ENCODE measurements around the gene SPRYD3. TPM values are rescaled to one million over a fixed set of nuclear protein-coding genes. Genes with fewer than 3 reads are reported as not detected.

Gene SPRYD3
- total and polyA plus RNA-seq, 2 experiments from 2014 or later, result 4.3 to 5.4 TPM

GRCh38 chr12:53078425-53079225, 565 bp downstream of the SPRYD3 start:
- Histone ChIP-seq H3K27ac (ENCODE audit: low read depth) (peak overlapping the region; percentile 81), H3K9me2 (ENCODE audit: insufficient read depth) (no peaks in the 10 kb centered on the region), H3K27me3 (ENCODE audit: insufficient read depth) (peaks cover 29% of the 10 kb centered on the region), H4K20me1 (replicated peaks; ENCODE audit: insufficient read depth) (no peaks in the 10 kb centered on the region), H3K4me2 (peak overlapping the region; percentile 88), H2AFZ (peak overlapping the region; percentile 96), H3K4me1 (ENCODE audit: insufficient read depth) (peaks cover 8% of the 10 kb centered on the region), H3K4me3 (peak overlapping the region; percentile 91), H3K36me3 (ENCODE audit: insufficient read depth) (no peaks in the 10 kb centered on the region), H3K79me2 (replicated peaks; ENCODE audit: insufficient read depth) (no peaks in the 10 kb centered on the region), H3F3A (replicated peaks; ENCODE audit: low read depth) (peaks cover 16% of the 10 kb centered on the region; the same call in 1 of the 2 replicates)
- DNase-seq (ENCODE audit: low spot score) (peak; percentile 72), ATAC-seq (peak; percentile 46)
- H3K27me3 Mint-ChIP-seq (ENCODE audit: insufficient read depth, low read depth, poor library complexity), result peaks cover 18% of the 10 kb centered on the region
- H3K9me3 Mint-ChIP-seq, result no peaks in the 10 kb centered on the region
- TF ChIP-seq CTCF (conservative IDR thresholded peaks at IDR 0.05; ENCODE audit: low read depth in 2 of 2), result no peak
- TF ChIP-seq STAT1 (IDR thresholded peaks at IDR 0.05; ENCODE audit: unreplicated experiment), result no peak
- no peak for TF ChIP-seq JUNB (IDR thresholded peaks at IDR 0.05; ENCODE audit: unreplicated experiment)
- TF ChIP-seq ETS1 (IDR thresholded peaks at IDR 0.05), result no peak
- TF ChIP-seq EZH2 (IDR thresholded peaks at IDR 0.05; ENCODE audit: low read depth, unreplicated experiment), result no peak
- no peak for TF ChIP-seq ZNF331 (CRISPR knock-in tag; IDR thresholded peaks at IDR 0.05; ENCODE audit: low read depth)
- no peak for TF ChIP-seq EZH2phosphoT487 (IDR thresholded peaks at IDR 0.05; ENCODE audit: unreplicated experiment)
- TF ChIP-seq REST (IDR thresholded peaks at IDR 0.05; ENCODE audit: unreplicated experiment), result no peak
- no peak for TF ChIP-seq NANOG (IDR thresholded peaks at IDR 0.05; ENCODE audit: borderline replicate concordance)
- no peak for TF ChIP-seq CREB1 (CRISPR knock-in tag; IDR thresholded peaks at IDR 0.05; ENCODE audit: low read depth)
- no peak for TF ChIP-seq ZNF462 (CRISPR knock-in tag; IDR thresholded peaks at IDR 0.05)
- H3K4me3 Mint-ChIP-seq, result peak overlapping the region; percentile 82
- peak overlapping the region; percentile 81; the same call in 1 of the 2 replicates for H3K27ac Mint-ChIP-seq
- H3K36me3 Mint-ChIP-seq (ENCODE audit: low read depth), result peaks cover 7% of the 10 kb centered on the region; the same call in 1 of the 3 replicates
- H3K4me1 Mint-ChIP-seq, result peaks cover 11% of the 10 kb centered on the region

All from GM23338 (cell line).